DOHH2 (cell line): ENCODE measurements around the gene FKBP15.

Experiments
- H3F3A ChIP-seq: fragments of 200-600 bp; sonication (generic), shearing (Covaris generic); 2 replicates; pipeline ENCODE4 v1.6.0; 2016; ENCODE audit warnings: antibody characterized with exemption, mild to moderate bottlenecking; ENCODE audit not compliant: control insufficient read depth, insufficient read depth
- H3K27ac ChIP-seq: fragments of 200-600 bp; sonication (generic); 2 replicates; pipeline ENCODE4 v1.5.1; 2014; ENCODE audit warnings: low read depth, mild to moderate bottlenecking, low read length, moderate library complexity
- H3K27me3 ChIP-seq: fragments of 200-600 bp; sonication (generic); 2 replicates; pipeline ENCODE4 v1.6.1; 2014; ENCODE audit warnings: mild to moderate bottlenecking, low read length, mixed read lengths; ENCODE audit not compliant: control insufficient read depth
- H3K36me3 ChIP-seq: fragments of 200-600 bp; sonication (generic); 2 replicates; pipeline ENCODE4 v1.6.1; 2014; ENCODE audit warnings: mild to moderate bottlenecking, low read length, moderate library complexity, mixed read lengths; ENCODE audit not compliant: control insufficient read depth
- H3K4me1 ChIP-seq: fragments of 200-600 bp; sonication (generic); 2 replicates; pipeline ENCODE4 v1.6.1; 2014; ENCODE audit warnings: mild to moderate bottlenecking, low read length, mixed read lengths; ENCODE audit not compliant: control insufficient read depth
- H3K4me2 ChIP-seq: fragments of 200-600 bp; sonication (generic); 2 replicates; pipeline ENCODE4 v1.6.0; 2014; ENCODE audit warnings: mild to moderate bottlenecking, low read length, moderate library complexity
- H3K4me3 ChIP-seq: fragments of 200-600 bp; sonication (generic); 2 replicates; pipeline ENCODE4 v1.5.1; 2014; ENCODE audit warnings: mild to moderate bottlenecking, low read length, mixed read lengths
- H3K79me2 ChIP-seq: fragments of 200-600 bp; sonication (generic); 2 replicates; pipeline ENCODE4 v1.6.1; 2014; ENCODE audit warnings: mild to moderate bottlenecking, low read length, mixed read lengths; ENCODE audit not compliant: control insufficient read depth
- H3K9me2 ChIP-seq: fragments of 200-600 bp; sonication (generic); replicated peaks from 2 replicates; pipeline ENCODE4 v1.6.1; 2014; ENCODE audit warnings: mild to moderate bottlenecking, low read length, mixed read lengths; ENCODE audit not compliant: control insufficient read depth
- H3K9me3 ChIP-seq: fragments of 200-600 bp; sonication (generic); 2 replicates; pipeline ENCODE4 v1.6.1; 2014; ENCODE audit warnings: antibody characterized with exemption, low read length, mixed read lengths; ENCODE audit not compliant: control insufficient read depth, insufficient read depth
- H4K20me1 ChIP-seq: fragments of 200-600 bp; sonication (generic); 2 replicates; pipeline ENCODE4 v1.6.0; 2014; ENCODE audit warnings: low read depth, mild to moderate bottlenecking, antibody characterized with exemption, low read length, moderate library complexity; ENCODE audit not compliant: control insufficient read depth, insufficient read depth
- CTCF ChIP-seq: fragments of 200-600 bp; sonication (generic); IDR thresholded peaks from one replicate; pipeline ENCODE4 v1.5.1; 2014; ENCODE audit warnings: antibody characterized with exemption, mild to moderate bottlenecking, low read depth, low read length; ENCODE audit not compliant: poor library complexity, severe bottlenecking
- EZH2phosphoT487 ChIP-seq: fragments of 200-600 bp; sonication (generic); IDR thresholded peaks from 2 replicates; pipeline ENCODE4 v1.6.1; 2017; ENCODE audit warnings: borderline replicate concordance, mild to moderate bottlenecking, antibody characterized with exemption, low read length, moderate library complexity, mixed read lengths

The FKBP15 gene

GRCh38 chr9:113158446-113158845 lies 62.6 kb downstream of the FKBP15 start:
- Histone ChIP-seq H3K4me1 (peaks cover 12% of the 10 kb centered on the region), H3K36me3 (peaks cover 23% of the 10 kb centered on the region), H3K27me3 (no peaks in the 10 kb centered on the region)

DNA sequence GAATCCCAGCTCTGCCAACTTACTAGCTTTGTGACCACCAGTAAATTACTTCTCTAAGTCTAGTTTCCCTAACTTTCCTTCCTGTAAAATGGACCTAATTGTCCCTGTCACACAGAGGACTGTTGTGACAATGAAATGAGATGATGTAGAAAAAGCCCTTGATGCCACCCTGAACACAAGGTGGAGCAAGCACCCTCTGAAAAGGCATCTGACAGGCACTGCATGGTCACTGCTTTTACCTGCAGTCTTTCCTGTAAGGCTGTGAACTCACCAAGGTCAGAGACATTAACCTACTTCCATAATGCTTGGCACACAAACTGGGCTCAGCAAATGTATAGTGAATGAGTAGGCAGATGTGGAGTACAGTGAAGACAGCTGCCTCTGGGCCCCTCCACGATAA lies 64.2 kb downstream of the FKBP15 start:
- TF ChIP-seq CTCF = no peak
- no peak for TF ChIP-seq EZH2phosphoT487
- no peak overlapping the region for H3K4me2 ChIP-seq
- H3K27me3 ChIP-seq = peaks cover 2% of the 10 kb centered on the region; the same call in 1 of the 2 replicates
- H3K9me3 ChIP-seq = no peaks in the 10 kb centered on the region
- H3K36me3 ChIP-seq = peaks cover 9% of the 10 kb centered on the region
- no peak overlapping the region for H3K4me3 ChIP-seq
- no peak overlapping the region for H3K27ac ChIP-seq
- no peaks in the 10 kb centered on the region for H3F3A ChIP-seq
- no peaks in the 10 kb centered on the region for H4K20me1 ChIP-seq
- H3K79me2 ChIP-seq = no peaks in the 10 kb centered on the region
- H3K9me2 ChIP-seq = no peaks in the 10 kb centered on the region
- H3K4me1 ChIP-seq = peaks cover 15% of the 10 kb centered on the region

More at GRCh38 chr9:113158446-113158845, 62.6 kb downstream of the FKBP15 start:
- Histone ChIP-seq H3K27ac (no peak overlapping the region), H4K20me1 (no peaks in the 10 kb centered on the region), H3K79me2 (no peaks in the 10 kb centered on the region), H3K4me3 (no peak overlapping the region), H3K9me3 (no peaks in the 10 kb centered on the region), H3K9me2 (no peaks in the 10 kb centered on the region), H3K4me2 (no peak overlapping the region), H3F3A (no peaks in the 10 kb centered on the region)
- TF ChIP-seq CTCF (no peak), EZH2phosphoT487 (no peak)

DNA sequence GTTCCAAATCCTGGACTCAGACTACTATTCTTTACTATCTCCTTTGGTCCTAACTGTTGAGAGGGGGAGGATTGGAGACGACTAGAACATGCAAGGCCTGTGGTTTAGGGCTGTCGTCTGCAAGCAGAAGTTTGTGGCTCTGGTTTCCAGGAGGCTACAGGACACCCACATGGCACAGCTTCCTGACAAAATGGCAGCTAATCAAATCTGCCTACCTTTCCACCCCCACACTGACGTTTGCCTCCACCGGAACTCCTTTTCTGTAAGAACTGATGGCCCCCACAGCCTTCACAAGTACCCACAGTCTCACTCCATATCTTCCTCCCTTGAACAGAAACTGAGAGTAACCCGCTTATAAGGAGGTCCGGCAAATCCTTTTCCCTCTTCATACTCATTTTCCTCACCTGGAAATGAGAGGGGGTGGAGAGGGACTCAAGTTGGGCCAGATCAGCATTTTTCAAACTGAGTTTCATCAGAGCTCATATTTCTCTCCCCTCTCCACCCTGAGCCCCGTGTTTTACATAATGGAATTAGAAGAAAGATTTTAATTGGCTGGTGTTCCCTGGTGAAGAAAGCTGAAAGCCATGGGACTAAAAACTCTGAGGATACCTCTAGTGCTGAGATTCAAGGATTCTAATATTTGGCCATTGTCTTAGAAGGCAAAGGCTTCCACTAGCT lies 65.0 kb downstream of the FKBP15 start:
- Histone ChIP-seq H3K9me2 (no peaks in the 10 kb centered on the region), H3K79me2 (no peaks in the 10 kb centered on the region), H4K20me1 (no peaks in the 10 kb centered on the region), H3F3A (no peaks in the 10 kb centered on the region), H3K4me1 (peaks cover 21% of the 10 kb centered on the region), H3K36me3 (peaks cover under 1% of the 10 kb centered on the region; the same call in 1 of the 2 replicates), H3K4me2 (peak overlapping the region; percentile 33), H3K27me3 (peaks cover 7% of the 10 kb centered on the region; the same call in 1 of the 2 replicates), H3K27ac (no peak overlapping the region), H3K4me3 (no peak overlapping the region), H3K9me3 (no peaks in the 10 kb centered on the region)
- TF ChIP-seq EZH2phosphoT487 (no peak), CTCF (no peak)
